Nephron progenitor cell (in vitro differentiated cells): ENCODE data around the gene TLDC2.
A peak's percentile ranks its signal among the peaks of the same experiment; 100 is the strongest.

Experiments
- DNase-seq: peaks from one replicate; pipeline ENCODE4 v3.0.0; 2021
- H3K27ac Mint-ChIP-seq: 2 replicates; pipeline ENCODE4 v1.8.0; 2021; ENCODE audit warnings: mild to moderate bottlenecking, moderate library complexity, mixed read lengths
- H3K27me3 Mint-ChIP-seq: 2 replicates; pipeline ENCODE4 v1.8.0; 2021; ENCODE audit warnings: mild to moderate bottlenecking, low read depth, mixed read lengths; ENCODE audit not compliant: poor library complexity
- H3K36me3 Mint-ChIP-seq: 2 replicates; pipeline ENCODE4 v1.8.0; 2021; ENCODE audit warnings: low read depth, mixed read lengths
- H3K4me1 Mint-ChIP-seq: 2 replicates; pipeline ENCODE4 v1.8.0; 2021; ENCODE audit warnings: mixed read lengths
- H3K4me3 Mint-ChIP-seq: 2 replicates; pipeline ENCODE4 v1.8.0; 2021; ENCODE audit warnings: mild to moderate bottlenecking, moderate library complexity, mixed read lengths
- H3K9me3 Mint-ChIP-seq: 2 replicates; pipeline ENCODE4 v1.8.0; 2021; ENCODE audit warnings: mild to moderate bottlenecking, moderate library complexity, mixed read lengths
- CTCF ChIP-seq: fragments of 200-600 bp; sonication (generic); IDR thresholded peaks from 2 replicates; pipeline ENCODE4 v1.5.0; 2021; ENCODE audit warnings: antibody characterized with exemption

Gene TLDC2

GRCh38 chr20:36862857-36863668 lies 12.9 kb upstream of the TLDC2 start:
- H3K27ac Mint-ChIP-seq, result no peak overlapping the region
- no peak for TF ChIP-seq CTCF
- H3K36me3 Mint-ChIP-seq, result peaks cover 16% of the 10 kb centered on the region
- no peak overlapping the region for H3K4me3 Mint-ChIP-seq
- DNase-seq, result peak; percentile 41
- peaks cover 63% of the 10 kb centered on the region for H3K4me1 Mint-ChIP-seq
- peaks cover 13% of the 10 kb centered on the region for H3K27me3 Mint-ChIP-seq
- H3K9me3 Mint-ChIP-seq, result no peaks in the 10 kb centered on the region

GRCh38 chr20:36865076-36865860 lies 10.7 kb upstream of the TLDC2 start:
- H3K4me1 Mint-ChIP-seq, result peaks cover 41% of the 10 kb centered on the region
- peaks cover 2% of the 10 kb centered on the region for H3K36me3 Mint-ChIP-seq
- no peak for TF ChIP-seq CTCF
- H3K27me3 Mint-ChIP-seq, result peaks cover 17% of the 10 kb centered on the region
- no peak for DNase-seq
- H3K27ac Mint-ChIP-seq, result no peak overlapping the region
- peaks cover 3% of the 10 kb centered on the region for H3K9me3 Mint-ChIP-seq
- H3K4me3 Mint-ChIP-seq, result peak overlapping the region; percentile 80

GRCh38 chr20:36865861-36866149 lies 10.1 kb upstream of the TLDC2 start:
- H3K9me3 Mint-ChIP-seq, result peaks cover 3% of the 10 kb centered on the region
- no peak for TF ChIP-seq CTCF
- H3K27ac Mint-ChIP-seq, result no peak overlapping the region
- H3K27me3 Mint-ChIP-seq, result peaks cover 17% of the 10 kb centered on the region
- H3K4me3 Mint-ChIP-seq, result peak overlapping the region; percentile 30
- H3K4me1 Mint-ChIP-seq, result peaks cover 36% of the 10 kb centered on the region
- H3K36me3 Mint-ChIP-seq, result no peaks in the 10 kb centered on the region
- DNase-seq, result no peak

GRCh38 chr20:36866164-36866563 lies 9.8 kb upstream of the TLDC2 start:
- Mint-ChIP-seq H3K4me1 (peaks cover 32% of the 10 kb centered on the region), H3K27me3 (peaks cover 17% of the 10 kb centered on the region), H3K27ac (no peak overlapping the region), H3K4me3 (peak overlapping the region; percentile 2), H3K36me3 (no peaks in the 10 kb centered on the region), H3K9me3 (peaks cover 3% of the 10 kb centered on the region)
- no peak for TF ChIP-seq CTCF
- no peak for DNase-seq

GRCh38 chr20:36866681-36867495 lies 9.1 kb upstream of the TLDC2 start:
- peaks cover 25% of the 10 kb centered on the region for H3K4me1 Mint-ChIP-seq
- no peak for DNase-seq
- no peaks in the 10 kb centered on the region for H3K36me3 Mint-ChIP-seq
- peaks cover 20% of the 10 kb centered on the region for H3K27me3 Mint-ChIP-seq
- H3K4me3 Mint-ChIP-seq, result no peak overlapping the region
- no peak overlapping the region for H3K27ac Mint-ChIP-seq
- TF ChIP-seq CTCF, result no peak
- H3K9me3 Mint-ChIP-seq, result peaks cover 3% of the 10 kb centered on the region
